Hematopoietic multipotent progenitor cell treated with erythropoietin and hydrocortisone succinate and interleukin-3 and kit ligand, for 6 days (in vitro differentiated cells): ENCODE data around the gene NKD1.

Experiments used
- DNase-seq: peaks from one replicate; pipeline ENCODE4 v3.0.0-alpha.2; 2015

The NKD1 gene

DNA sequence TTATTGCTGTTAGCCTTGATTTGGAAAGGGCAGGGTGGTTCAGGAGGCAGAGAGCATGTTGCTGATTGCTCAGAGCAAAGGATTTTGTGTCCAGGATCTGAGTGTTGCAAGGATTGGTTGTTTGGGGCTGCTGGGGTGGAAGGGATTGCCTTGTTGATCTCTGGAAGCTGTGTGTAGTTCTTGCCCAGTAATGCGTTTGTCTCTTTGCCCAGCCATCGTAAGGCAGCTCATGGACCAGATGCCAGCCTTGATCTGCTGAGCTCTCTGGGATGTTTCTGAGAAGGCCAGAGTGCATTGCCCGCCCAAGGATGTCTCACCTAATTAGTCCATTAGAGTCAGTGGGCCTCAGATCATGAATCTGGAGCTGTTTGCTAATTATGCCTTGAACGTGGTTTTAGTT lies 33.6 kb downstream of the NKD1 start:
- no peak for DNase-seq

DNA sequence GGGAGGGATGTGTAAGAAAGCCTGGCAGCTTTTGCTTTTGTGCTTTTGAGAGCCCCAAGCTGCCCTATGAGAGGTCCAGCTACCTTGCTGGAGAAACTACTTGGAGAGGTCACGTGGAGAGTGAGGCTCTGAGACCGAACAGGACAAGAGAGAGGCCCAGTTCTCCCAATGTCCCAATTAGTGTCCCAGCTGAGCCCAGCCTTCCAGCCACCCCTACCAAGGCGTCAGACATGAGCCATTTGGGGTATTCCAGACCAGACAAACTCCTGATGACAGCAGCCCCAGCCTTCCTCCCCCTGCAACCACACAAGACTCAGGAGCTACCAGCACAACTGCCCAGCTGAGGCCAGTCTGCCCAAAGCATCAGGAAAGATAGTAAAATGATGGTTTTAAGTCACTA lies 35.0 kb downstream of the NKD1 start:
- DNase-seq, result no peak

DNA sequence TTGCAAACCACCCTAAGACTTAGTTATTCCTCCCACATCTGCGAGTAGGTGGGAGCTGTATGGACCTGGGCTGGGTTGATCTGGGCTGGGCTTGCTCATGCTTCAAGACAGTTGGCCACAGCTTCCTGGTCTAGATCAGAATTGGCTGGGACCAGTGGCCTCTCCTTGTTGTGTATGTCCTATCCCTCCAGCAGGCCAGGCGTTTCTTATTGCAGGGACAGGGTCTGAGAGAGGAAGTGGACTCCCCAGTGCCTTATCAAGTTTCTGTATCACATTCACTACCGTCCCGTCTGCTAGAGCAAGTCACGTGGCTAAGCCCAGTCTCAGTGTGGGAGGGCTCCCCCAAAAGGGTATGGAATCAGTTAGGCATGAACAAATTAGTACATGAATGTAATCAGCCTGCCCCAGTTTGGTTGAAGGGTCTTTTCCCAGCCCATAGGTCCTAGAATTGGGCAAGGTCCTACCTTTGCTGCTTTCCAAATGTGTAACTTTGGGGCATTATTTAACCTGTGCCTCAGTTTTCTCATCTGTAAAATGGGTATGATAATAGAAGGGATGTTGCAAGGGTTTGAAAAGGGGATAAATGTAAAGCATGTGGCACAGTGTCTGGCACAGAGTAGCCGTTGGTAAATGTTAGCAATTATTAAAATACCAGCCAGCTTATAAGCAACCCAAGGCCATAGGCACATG lies 36.0 kb downstream of the NKD1 start:
- peak; percentile 71 for DNase-seq

DNA sequence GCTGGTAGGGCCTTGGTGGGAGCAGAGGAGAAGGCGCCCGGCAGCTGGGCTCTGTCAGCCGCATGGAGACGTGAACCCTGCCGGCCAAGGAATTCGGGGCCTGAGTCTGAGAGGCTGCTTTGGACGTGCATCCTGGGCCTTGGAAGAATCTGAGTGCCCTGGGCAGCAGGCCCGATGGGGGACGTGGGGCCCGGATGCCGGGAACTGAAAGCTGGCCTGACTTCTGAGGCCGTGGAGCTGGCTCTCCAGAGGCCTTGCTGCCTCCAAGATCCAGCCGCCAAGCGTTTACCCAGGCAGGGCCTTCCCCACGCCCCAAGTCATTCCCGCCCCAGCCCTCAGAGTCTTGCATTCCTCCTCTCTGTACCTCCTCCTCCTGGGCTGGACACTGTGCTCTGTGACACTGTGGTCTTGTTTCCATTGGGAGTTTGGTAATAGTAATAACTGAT lies 37.2 kb downstream of the NKD1 start:
- DNase-seq, result no peak

DNA sequence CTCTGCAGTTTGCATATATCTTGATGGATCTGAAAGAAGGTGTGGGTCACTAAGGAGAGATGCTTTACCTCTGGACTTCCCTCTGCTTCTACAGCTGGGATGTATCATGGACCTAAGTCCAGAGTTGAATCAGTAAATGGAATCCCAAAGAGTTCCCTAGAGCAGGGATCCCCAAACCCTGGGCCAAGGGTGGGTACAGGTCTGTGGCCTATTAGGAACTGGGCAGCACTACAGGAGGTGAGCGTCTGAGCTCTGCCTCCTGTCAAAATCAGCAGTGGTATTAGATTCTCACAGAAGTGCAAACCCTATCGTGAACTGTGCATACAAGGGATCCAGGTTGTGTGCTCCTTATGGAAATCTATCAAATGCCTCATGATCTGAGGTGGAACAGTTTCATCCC lies 39.3 kb downstream of the NKD1 start:
- DNase-seq, result no peak

DNA sequence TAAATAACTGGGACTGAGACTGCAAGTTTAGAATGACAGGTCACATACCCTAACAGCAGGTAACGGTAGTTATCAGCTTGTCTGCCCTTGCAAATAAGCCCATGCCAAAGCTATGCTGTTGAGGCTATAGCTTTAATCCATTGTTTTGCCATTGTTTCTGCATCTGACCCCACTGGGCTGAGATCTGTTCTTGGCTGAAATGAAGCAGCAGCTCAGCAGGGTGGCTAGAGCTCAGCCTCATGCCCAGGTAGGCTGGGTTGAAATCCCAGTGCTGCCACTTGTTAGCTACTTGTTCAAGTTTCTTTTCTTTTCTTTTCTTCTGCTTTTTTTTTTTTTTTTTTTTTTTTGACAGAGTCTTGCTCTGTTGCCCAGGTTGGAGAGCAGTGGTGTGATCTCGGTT lies 40.1 kb downstream of the NKD1 start:
- DNase-seq, result no peak

DNA sequence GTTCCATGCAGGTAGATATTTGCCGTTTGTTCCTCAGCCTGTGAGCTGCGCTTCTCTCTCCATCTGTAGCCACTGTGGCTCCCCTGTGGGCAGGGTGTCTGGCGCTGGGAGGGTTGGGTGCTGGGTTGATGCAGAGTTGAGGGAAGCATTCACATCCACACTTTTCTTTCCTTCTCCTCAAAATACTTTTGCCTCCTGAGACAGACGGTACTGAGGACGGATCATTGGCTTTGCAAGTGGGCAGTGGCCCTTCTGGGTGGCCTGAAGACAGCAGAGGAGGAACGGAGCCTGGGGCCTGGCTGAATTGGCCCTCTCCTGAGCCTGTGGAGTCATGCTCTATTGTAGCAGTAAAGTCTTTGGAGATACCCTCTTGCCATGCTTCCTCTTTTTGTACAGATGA lies 43.0 kb downstream of the NKD1 start:
- DNase-seq, result no peak

DNA sequence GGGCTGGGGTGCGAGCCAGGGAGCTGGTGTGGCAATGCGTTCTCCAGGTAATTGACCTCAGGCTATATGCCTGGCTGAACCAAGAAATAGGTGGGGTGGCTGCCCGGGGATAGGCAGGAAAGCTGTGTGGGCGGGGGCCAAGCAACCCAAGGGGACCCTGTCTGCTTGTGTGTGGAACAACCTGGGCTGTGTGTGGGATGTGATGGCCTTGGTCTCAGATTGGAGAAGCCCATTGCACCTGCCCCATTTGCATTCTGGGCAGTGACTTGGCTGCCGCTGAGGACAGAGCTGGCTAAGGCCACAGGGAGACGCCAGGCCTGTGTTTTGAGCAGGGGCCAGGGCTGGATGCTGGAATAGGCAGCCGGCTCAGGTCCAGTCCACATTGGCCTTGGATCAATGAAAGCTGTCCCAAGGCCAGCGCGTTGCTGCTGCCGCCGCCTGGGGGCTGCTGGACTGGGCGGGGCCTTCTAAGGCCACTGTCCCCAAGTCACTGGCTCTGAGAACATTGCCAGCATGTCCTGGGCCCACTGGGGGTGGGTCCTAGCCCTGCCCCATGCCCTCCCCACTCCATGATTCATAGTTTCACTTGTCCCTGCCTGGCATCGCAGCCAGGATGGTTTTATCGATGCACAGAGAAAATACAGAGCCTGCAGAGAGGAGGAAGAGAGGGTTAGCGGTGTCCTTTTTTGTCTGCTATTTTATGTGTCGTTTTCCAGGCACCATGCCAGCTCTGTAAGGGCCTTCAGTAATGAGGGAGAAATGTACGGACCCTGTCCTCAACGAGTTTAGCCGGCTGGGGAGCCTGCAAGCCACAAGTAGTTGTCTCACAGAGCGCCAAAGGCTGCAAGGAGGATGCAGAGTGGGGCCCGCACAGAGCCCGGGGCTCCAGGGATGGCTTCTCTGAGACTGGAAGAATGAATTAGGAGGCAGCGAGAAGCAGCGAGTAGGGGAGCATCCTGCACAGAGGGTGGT lies 43.9 kb downstream of the NKD1 start:
- DNase-seq, result no peak

DNA sequence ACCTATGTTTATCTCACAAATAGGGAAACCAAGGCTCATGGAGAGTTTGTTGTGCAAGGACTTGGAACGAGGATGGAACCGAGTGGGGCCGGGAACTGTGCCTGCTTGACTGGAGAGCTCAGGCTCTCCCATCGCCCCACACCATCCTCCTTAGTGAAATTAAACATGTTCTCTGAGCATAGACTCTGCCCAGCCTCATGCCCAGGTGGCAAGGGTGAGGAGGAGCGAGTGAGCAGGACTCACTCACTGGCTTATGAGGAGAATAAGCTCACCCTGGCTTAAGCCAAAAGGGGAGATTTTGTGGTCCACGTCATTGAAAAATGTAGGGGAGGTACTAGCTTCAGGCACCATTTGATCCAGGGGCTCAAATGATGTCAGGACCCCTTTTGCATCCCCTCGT lies 44.8 kb downstream of the NKD1 start:
- no peak for DNase-seq

DNA sequence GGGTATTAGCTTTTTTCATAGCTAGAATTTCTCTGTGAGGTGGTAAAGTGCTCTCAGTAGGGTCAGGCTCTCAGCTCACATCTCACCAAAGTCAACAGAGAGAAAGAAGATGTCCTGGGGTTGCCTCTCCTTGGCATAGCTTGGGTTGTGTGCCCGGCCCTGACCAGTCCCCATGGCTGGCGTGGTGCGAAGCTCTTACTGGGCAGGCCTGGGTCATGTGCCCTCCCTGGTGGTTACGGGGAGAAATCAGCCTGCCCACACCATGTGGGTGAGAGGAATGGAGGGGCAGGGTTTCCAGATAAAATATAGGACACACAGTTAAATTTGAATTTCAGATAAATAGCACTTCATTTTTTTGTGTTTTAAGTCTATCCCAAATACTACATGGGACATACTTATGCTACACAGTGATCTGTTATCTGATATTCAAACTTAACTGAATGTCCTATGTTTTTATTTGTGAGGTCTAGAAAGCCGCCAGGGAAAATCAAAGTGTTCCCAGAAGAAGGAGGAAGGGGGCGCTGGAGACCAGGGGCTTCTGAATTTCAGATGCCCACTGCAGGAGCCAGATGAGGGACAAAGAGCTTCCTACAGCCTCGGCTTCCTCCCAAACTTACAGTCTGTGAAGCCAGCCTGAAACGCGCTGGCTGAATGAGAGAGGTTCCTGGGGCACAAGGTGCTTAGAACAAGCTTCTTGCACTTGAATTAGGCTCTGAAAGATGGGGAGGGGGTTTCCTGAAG lies 45.4 kb downstream of the NKD1 start:
- DNase-seq, result no peak

DNA sequence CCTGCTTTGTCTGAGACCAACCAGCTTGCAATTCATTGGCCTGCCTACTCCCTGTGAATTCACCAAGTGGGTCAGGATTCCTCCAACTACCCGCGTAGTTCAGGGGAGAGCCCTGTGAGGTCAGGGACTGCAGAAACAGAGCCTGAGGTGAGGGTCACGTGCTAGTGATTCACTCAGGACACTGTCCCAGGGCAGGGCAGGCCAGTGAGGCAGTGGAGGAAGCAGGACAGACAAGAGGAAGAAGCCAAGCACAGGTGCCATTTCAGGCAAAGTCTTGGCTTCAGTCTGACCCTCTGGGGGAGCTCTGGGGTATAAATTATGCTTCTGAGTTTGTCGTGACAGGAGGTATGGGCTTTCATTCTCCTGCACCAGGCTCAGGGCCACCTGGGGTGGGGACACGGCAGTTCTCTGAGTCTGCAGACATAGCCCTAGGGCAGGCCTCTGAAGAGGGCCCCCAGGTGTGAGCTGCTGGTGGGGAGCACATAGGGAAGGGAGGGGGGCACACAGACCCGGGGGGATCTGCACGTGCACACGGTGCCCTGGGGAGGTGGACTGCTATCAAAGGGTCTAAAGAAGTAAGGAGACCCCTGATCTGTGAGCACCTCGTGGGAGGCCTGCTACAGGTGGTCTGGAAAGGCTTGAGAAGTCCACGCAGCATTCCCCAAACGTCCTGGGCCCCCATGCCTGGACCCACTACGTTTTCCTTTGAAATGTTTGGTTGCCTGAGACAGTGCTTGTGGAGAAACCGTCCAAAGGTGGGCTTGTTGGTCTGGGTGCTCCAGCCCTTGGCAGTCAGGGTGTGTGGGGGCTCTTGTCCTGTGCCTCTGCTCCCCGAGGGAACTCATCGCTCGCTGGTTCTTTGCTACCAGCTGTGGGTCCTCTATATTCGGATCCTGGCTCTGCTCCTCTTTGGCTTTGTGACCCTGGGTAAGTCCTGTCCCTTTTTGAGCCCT lies 46.4 kb downstream of the NKD1 start:
- DNase-seq, result no peak

DNA sequence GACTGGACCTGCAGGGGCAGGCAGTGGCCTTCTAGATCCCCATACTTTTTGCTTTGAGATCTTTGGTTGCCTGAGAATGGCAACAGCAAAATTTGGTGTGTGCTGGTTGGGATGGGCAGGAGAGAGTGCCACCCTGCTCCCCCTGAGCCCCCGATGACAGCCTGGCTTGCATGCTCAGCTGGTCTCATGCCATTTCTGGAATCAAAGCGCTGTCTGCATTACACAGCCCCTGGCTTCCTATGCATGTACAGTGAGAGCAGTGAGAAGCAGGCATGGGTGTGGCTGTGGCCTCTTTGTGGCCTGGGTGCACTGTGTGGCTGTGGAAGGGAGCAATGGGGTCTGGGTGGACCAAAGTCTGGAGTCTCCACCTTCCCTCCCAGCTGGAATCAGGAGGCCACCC lies 47.7 kb downstream of the NKD1 start:
- DNase-seq, result no peak

DNA sequence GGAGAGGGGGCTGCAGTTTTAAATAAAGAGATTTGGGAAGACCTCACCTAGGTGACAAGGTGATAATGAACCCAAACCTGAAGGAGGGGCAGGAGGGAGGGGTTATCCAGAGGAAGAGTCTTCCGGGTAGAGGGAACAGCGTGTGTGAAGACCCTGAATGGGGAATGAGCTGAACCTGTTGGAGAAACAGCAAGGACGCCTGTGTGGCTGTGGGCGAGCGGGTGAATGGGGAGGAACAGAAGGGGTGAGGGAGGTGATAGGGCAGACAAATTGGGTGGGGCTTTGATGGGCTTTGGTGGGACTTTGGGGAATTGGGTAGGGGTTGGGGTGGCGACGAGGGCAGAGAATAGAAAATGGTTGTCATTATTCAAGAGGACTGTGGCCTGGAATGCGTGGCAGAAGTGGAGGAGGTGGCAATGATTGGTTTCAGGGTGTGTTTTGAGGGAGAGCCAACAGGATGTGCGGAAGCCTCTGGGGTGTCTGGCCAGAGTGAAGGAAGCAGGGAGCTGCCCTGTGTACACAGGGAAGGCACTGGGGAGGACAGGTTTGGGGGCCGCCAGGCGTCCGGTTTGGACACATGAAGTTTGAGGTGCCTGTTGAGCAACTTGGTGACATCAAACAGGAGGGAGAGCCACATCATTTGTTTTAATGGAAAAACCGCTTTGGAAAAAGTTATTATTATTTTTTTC lies 48.7 kb downstream of the NKD1 start:
- DNase-seq, result no peak

DNA sequence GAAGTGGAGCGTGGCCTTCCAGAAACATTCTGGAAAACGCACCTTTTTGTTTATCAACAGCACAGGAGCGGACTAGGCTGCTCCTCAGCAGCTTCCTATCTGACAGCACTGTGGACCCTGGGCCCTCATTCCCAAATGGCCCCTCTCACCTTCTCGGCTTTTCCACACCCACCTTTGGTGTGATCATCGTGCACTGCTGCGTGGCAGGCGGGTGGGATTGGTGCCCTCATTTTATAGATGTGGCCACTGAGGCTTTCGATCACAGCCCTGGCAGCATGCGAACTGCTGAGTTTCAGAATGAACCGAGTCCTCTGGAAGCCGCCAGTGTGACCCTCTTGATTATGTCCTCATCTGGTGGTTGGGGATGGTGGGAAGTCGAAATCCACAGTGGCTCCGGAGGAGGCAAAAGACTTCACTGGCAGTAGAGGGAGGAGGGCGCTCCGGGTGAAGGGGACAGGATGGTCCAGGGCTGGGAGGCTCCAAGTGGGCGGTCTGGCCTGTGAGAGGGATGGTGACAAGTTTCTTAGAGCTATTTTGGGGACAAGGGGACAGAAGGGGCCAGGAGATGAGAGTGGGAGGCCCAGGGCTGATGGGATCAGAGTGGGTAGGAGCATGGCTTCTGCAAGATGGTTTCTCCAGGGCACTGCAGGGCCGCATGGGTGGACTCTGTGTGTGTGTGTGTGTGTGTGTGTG lies 49.5 kb downstream of the NKD1 start:
- DNase-seq, result no peak

DNA sequence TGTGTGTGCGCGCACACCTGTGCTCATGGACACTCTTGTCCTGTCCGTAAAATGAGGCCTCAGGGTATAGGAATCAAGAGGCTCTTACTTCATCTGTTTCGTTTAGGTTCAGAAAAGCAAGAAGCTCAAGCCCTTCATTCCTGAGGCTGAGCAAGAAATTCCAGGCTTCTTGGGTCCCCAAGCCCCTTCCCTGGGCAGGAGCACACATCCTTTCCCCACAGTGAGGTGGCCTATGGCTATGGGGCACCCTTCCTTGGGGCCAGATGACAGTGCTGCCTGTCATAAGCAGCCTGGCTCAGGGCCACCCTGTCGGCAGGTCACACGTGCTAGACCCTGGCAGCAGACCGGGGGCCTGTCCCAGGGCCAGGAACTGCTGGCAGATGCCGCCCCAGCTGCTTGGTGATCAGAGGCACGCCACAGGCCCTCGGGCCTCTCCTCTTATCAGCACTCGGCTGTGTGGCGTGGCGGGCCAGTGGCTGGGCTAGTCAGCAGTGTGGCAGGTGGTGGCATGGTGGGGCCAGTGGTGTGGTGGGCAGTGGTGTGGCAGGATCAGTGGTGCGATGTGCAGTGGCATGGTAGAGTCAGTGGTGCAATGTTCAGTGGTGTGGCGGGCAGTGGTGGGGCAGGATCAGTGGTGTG lies 50.2 kb downstream of the NKD1 start:
- no peak for DNase-seq

DNA sequence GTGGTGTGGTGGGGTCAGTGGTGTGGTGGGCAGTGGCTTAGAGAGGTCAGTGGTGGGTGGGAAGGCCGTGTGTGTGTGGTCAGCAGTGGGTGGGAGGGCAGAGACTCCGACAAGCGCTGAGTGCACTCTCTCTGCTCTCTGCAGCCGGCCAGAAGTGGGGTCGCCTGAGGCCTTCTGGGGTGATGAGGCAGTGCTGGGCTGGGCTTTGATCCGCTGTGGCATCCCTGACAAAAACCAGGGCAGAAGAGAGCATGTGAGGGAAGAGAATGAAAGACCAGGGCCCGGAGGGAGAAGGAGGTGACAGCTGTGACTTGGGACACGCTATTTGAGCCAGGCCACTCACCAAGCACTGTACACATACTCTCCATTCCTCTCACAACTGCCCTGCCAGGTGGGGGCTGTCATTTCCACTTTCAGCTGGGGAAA lies 50.8 kb downstream of the NKD1 start:
- DNase-seq, result no peak

DNA sequence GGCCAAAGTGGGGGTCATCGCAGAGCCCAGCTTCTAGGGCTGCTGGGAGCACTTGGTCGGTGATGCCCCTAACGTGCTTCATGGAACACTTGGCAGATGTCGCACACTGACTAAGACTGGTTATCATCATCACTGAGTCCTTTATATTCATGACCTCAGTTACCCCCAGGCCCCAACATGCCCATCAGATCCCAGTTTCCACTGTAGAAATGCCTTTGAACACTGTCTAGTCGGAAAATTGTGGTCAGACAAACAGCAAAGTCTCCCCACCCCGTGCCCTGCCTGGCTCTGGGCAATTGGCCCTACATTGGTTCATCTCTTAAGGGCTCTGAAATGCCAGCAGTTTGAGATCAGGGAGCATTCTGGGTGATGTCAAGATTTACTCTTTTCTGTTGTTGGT lies 51.3 kb downstream of the NKD1 start:
- DNase-seq, result no peak

DNA sequence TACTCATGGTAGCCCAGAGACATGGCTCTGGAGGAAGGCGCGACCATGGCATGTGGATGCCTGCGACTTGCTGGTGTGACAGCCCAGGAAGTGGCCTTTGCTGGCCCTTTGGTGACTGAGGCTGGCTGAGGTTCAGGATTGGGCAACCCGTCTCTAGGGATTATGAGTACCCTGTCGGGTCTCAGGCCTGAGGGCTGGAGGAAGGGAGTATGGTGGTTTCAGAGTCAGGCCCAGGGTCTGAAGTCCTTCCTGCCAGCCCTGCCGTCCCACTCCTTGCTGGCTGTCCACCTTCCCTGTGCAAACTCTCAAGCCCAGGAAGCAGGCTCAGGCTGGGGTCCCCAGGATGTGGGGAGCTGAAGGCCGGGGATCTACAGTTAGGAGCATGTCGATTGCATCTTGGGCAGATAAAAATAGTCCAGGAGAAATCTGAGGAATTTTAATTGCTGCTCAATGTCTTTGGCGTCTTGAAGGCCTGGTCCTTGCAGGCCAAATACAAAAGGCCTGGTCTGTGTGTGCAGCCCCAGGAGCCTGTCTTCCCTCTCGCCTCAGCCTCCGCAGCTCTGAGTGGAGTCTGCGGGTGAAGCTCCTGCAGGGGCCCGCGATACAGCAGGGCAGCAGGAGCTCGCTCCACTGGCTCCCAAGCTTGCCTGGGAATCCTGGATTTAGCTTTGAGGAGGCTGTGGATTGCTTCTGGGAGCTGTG lies 52.5 kb downstream of the NKD1 start:
- no peak for DNase-seq

DNA sequence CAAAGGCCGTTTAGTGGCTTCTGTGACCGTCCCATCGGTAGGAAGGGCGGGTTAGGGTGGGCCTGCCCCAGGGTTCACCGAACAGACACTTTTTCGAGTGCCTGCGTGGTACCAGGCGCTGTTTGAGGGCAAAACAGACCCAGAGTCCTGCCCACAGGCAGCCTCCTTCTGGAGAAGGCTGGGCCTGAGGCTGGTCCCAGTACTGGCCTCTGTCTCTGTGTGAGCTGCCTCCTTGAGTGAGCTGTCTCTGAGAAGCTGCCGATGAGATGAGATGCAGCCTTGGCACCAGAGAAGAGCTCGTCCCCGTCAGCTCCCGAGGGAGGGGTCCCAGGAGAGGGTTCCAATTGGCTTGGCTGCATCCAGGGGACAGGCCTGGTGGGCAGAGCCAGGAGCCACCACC lies 53.1 kb downstream of the NKD1 start:
- no peak for DNase-seq

DNA sequence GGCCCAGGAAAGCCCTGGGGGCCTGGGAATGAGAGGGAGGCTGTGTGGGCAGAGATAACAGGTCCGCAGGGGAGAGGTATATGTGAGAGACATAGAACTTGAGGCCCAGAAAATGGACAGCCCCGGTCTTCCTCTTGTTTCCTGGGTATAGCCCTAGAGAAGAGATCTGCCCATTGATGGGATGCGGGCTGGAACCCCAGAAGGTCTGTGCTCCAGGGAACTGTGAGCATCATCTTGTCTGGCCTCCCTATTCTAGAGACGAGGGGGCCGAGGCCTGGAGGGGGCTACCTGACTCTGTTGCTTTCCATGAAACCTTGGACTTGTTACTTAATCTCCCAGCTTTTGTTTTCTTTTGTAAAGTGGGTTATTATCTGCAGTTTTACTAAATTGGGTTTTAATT lies 53.9 kb downstream of the NKD1 start:
- no peak for DNase-seq
